Mesodermal cell (in vitro differentiated cells): ENCODE data around the gene VAMP8.
A peak's percentile ranks its signal among the peaks of the same experiment; 100 is the strongest.
"Not testable (repeated sequence)": the region's sequence is repeated elsewhere in the genome, so short reads cannot be mapped to it uniquely, and the experiment has no call there.

ENCODE experiments used
- H3K27ac ChIP-seq: 2 replicates; pipeline ENCODE4 v1.7.0; 2013; ENCODE audit warnings: mild to moderate bottlenecking, low read depth, low read length, moderate library complexity; ENCODE audit not compliant: severe bottlenecking
- H3K36me3 ChIP-seq: 2 replicates; pipeline ENCODE4 v1.7.1; 2013; ENCODE audit warnings: mild to moderate bottlenecking, low read length, moderate library complexity; ENCODE audit not compliant: control insufficient read depth, insufficient read depth
- H3K4me1 ChIP-seq: one replicate; pipeline ENCODE4 v1.7.1; 2013; ENCODE audit warnings: mild to moderate bottlenecking, low read length; ENCODE audit not compliant: insufficient read depth, control insufficient read depth, poor library complexity, severe bottlenecking
- H3K4me3 ChIP-seq: 2 replicates; pipeline ENCODE4 v1.7.0; 2013; ENCODE audit warnings: low read length, control low read depth, mild to moderate bottlenecking; ENCODE audit not compliant: insufficient read depth, poor library complexity, severe bottlenecking; ENCODE audit errors: extremely low read depth
- H3K9me3 ChIP-seq: 2 replicates; pipeline ENCODE4 v1.7.1; 2013; ENCODE audit warnings: mild to moderate bottlenecking, low read length, moderate library complexity; ENCODE audit not compliant: control insufficient read depth
- WGBS, 2 experiments: methylation state at CpG; one replicate each; pipeline ENCODE4 v1.1.5; 2013; ENCODE audit warnings: missing lambda C conversion rate in 2 of 2; ENCODE audit not compliant: insufficient coverage in 2 of 2; 5-methylcytosine and 5-hydroxymethylcytosine counted together

Gene VAMP8

GRCh38 chr2:85591563-85591962, 14.2 kb downstream of the VAMP8 start:
- WGBS, 2 experiments, result 90 to 94% methylated on average over 10 of the region's 12 CpGs
- no peak overlapping the region for H3K27ac ChIP-seq
- H3K4me1 ChIP-seq, result peaks cover 33% of the 10 kb centered on the region
- no peaks in the 10 kb centered on the region for H3K9me3 ChIP-seq
- no peak overlapping the region for H3K4me3 ChIP-seq
- H3K36me3 ChIP-seq, result peaks cover 3% of the 10 kb centered on the region

- WGBS, 2 experiments, result 90 to 97% methylated on average over 6 to 7 of the region's 9 CpGs
- H3K9me3 ChIP-seq, H3K4me3 ChIP-seq, H3K27ac ChIP-seq: not testable (repeated sequence)
- Histone ChIP-seq H3K36me3 (peaks cover 10% of the 10 kb centered on the region), H3K4me1 (peaks cover 32% of the 10 kb centered on the region)
Observed at GRCh38 chr2:85592299-85592698, 14.9 kb downstream of the VAMP8 start.

GRCh38 chr2:85593023-85593422, 15.6 kb downstream of the VAMP8 start:
- Histone ChIP-seq H3K9me3 (no peaks in the 10 kb centered on the region), H3K27ac (no peak overlapping the region), H3K36me3 (peaks cover 17% of the 10 kb centered on the region), H3K4me1 (peaks cover 26% of the 10 kb centered on the region), H3K4me3 (no peak overlapping the region)
- 77% methylated on average over 3 of the region's 3 CpGs for WGBS, 2 experiments

- Histone ChIP-seq H3K36me3 (peaks cover 35% of the 10 kb centered on the region), H3K4me3 (peak overlapping the region; percentile 69), H3K27ac (peak overlapping the region; percentile 81), H3K4me1 (peaks cover 17% of the 10 kb centered on the region), H3K9me3 (no peaks in the 10 kb centered on the region)
- 15 to 25% methylated on average over 8 to 13 of the region's 13 CpGs for WGBS, 2 experiments
Observed at GRCh38 chr2:85594715-85595300, 17.4 kb downstream of the VAMP8 start.

- 0% methylated on average over 46 to 47 of the region's 47 CpGs for WGBS, 2 experiments
Observed at GRCh38 chr2:85595301-85596025, 18.1 kb downstream of the VAMP8 start, which contains the start of gene RNF181. RNF181 (plus strand) TSS chr2:85595745; CDS start chr2:85595764, 19 bp downstream.

GRCh38 chr2:85596026-85596333, 18.6 kb downstream of the VAMP8 start:
- Histone ChIP-seq H3K36me3 (peaks cover 38% of the 10 kb centered on the region), H3K4me1 (peaks cover 6% of the 10 kb centered on the region), H3K27ac (peak overlapping the region; percentile 81), H3K9me3 (no peaks in the 10 kb centered on the region), H3K4me3 (peak overlapping the region; percentile 69)
- 7 to 9% methylated on average over 7 to 8 of the region's 10 CpGs for WGBS, 2 experiments

More at GRCh38 chr2:85595301-85596025, 18.1 kb downstream of the VAMP8 start, which contains the start of gene RNF181:
- H3K4me1 ChIP-seq, result peaks cover 11% of the 10 kb centered on the region
- H3K9me3 ChIP-seq, result no peaks in the 10 kb centered on the region
- peak within 1 kb of the TSS; percentile 69 for H3K4me3 ChIP-seq
- peak within 1 kb of the TSS; percentile 81 for H3K27ac ChIP-seq
- peaks cover 35% of the 10 kb centered on the region for H3K36me3 ChIP-seq

GRCh38 chr2:85596486-85597143, 19.2 kb downstream of the VAMP8 start:
- peak overlapping the region; percentile 69 for H3K4me3 ChIP-seq
- WGBS, 2 experiments, result 57 to 100% methylated on average over 1 of the region's 3 CpGs
- no peaks in the 10 kb centered on the region for H3K9me3 ChIP-seq
- H3K4me1 ChIP-seq, result peaks cover 6% of the 10 kb centered on the region
- H3K27ac ChIP-seq, result no peak overlapping the region
- peaks cover 38% of the 10 kb centered on the region for H3K36me3 ChIP-seq

- Histone ChIP-seq H3K9me3 (no peaks in the 10 kb centered on the region), H3K36me3 (peaks cover 38% of the 10 kb centered on the region), H3K4me3 (no peak overlapping the region), H3K4me1 (peaks cover 6% of the 10 kb centered on the region), H3K27ac (no peak overlapping the region)
- 85 to 99% methylated on average over 5 of the region's 5 CpGs for WGBS, 2 experiments
Observed at GRCh38 chr2:85597241-85597640, 19.9 kb downstream of the VAMP8 start.

- H3K4me1 ChIP-seq, result peaks cover 8% of the 10 kb centered on the region
- no peak overlapping the region for H3K4me3 ChIP-seq
- WGBS, 2 experiments, result 87 to 95% methylated on average over 10 to 12 of the region's 14 CpGs
- H3K36me3 ChIP-seq, result peaks cover 38% of the 10 kb centered on the region
- no peak overlapping the region for H3K27ac ChIP-seq
- no peaks in the 10 kb centered on the region for H3K9me3 ChIP-seq
Observed at GRCh38 chr2:85598594-85599340, 21.4 kb downstream of the VAMP8 start.

- peaks cover 41% of the 10 kb centered on the region for H3K36me3 ChIP-seq
- H3K4me3 ChIP-seq, result no peak overlapping the region
- no peak overlapping the region for H3K27ac ChIP-seq
- peaks cover 10% of the 10 kb centered on the region for H3K4me1 ChIP-seq
- no peaks in the 10 kb centered on the region for H3K9me3 ChIP-seq
- WGBS, 2 experiments, result 88 to 92% methylated on average over 13 to 17 of the region's 17 CpGs
Observed at GRCh38 chr2:85599468-85600234, 22.3 kb downstream of the VAMP8 start.
